ENCODE data around the gene CCDC149. TPM values are rescaled to one million over a fixed set of nuclear protein-coding genes. Genes with fewer than 3 reads are reported as not detected.

The CCDC149 gene
- total and polyA plus RNA-seq, 4 donors: 10.6 to 43.4 (median 23.5) TPM

Other genes with a start within 250 kb of the CCDC149 start
- 100 to 1,000 TPM; 356 to 380 TPM for gene SOD3, start 117.5 kb downstream of the CCDC149 start, total RNA-seq
- gene SOD3, start 117.5 kb downstream of the CCDC149 start, polyA plus RNA-seq: 100 to 1,000 TPM; 108 to 315 TPM
- 10 to 100 TPM; 10.3 to 13.7 TPM for gene LGI2, start 117.9 kb upstream of the CCDC149 start, total RNA-seq
- under 1 TPM; 0.79 to 0.88 TPM for gene LGI2, start 117.9 kb upstream of the CCDC149 start, polyA plus RNA-seq
- gene SEPSECS, start 247.4 kb upstream of the CCDC149 start, total RNA-seq: 1 to 10 TPM; 5.6 to 9.4 TPM
- 1 to 10 TPM; 3.3 to 5.3 TPM for gene SEPSECS, start 247.4 kb upstream of the CCDC149 start, polyA plus RNA-seq

Measured in aorta (tissue), 4 donors.